ENCODE data around the gene QARS1. TPM values are rescaled to one million over a fixed set of nuclear protein-coding genes. Genes with fewer than 3 reads are reported as not detected.

Gene QARS1
- total and polyA plus RNA-seq, 2 of the 13 experiments (the other 11 are each of a cell fraction or from before 2014, with no cell fraction given), result 307 to 327 TPM

DNA sequence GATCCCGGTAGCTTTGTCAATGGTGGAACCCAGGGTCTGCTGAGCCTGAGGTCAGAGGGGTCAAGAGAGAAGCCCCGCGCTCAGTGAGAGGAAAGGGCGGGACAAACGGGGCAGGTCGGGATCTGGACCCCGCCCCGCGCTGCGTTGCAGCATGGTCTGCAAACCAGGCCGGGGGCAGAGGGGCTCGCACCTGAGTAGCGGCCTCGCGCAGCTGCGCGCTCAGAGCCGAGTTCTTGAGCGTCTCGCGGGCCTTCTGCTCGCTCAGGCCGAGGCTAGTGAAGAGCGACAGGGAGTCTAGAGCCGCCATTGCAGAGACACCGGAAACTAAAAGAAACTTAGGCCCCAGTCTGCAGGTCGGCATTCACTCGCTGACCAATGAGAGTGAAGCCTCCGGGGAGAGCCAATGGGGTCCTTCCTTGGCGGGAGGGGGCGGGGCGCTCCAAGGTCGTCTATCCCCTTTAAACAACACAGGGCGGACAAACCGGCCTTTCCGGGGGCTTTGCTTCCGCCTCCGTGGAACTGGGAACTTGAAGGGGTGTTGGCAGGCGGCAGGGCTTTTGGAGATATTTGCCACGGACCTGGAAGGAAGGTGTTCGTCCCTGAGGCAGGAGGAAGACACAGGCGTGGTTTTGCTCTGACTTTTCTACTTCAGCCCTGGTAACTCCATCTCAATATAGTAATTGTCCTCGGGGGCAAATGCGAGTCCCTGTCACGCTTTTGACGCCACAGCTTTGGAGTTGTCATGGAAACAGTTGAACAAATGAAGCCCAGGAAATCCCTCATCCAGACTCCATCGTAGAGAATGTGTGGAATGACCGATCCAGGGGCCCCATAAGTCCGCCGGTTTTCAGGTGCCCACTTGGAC is at the start of gene QARS1 (continued):
- TF ChIP-seq, protein P1, sequence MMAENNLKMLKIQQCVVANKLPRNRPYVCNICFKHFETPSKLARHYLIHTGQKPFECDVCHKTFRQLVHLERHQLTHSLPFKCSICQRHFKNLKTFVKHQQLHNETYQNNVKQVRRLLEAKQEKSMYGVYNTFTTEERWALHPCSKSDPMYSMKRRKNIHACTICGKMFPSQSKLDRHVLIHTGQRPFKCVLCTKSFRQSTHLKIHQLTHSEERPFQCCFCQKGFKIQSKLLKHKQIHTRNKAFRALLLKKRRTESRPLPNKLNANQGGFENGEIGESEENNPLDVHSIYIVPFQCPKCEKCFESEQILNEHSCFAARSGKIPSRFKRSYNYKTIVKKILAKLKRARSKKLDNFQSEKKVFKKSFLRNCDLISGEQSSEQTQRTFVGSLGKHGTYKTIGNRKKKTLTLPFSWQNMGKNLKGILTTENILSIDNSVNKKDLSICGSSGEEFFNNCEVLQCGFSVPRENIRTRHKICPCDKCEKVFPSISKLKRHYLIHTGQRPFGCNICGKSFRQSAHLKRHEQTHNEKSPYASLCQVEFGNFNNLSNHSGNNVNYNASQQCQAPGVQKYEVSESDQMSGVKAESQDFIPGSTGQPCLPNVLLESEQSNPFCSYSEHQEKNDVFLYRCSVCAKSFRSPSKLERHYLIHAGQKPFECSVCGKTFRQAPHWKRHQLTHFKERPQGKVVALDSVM (CRISPR knock-in tag; IDR thresholded peaks at IDR 0.05), result no peak
- TF ChIP-seq, protein P2, sequence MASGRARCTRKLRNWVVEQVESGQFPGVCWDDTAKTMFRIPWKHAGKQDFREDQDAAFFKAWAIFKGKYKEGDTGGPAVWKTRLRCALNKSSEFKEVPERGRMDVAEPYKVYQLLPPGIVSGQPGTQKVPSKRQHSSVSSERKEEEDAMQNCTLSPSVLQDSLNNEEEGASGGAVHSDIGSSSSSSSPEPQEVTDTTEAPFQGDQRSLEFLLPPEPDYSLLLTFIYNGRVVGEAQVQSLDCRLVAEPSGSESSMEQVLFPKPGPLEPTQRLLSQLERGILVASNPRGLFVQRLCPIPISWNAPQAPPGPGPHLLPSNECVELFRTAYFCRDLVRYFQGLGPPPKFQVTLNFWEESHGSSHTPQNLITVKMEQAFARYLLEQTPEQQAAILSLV (CRISPR knock-in tag; IDR thresholded peaks at IDR 0.05; ENCODE audit: borderline replicate concordance), result peak; percentile 38; the same call in 1 of the 2 replicates
- TF ChIP-seq, protein P3, sequence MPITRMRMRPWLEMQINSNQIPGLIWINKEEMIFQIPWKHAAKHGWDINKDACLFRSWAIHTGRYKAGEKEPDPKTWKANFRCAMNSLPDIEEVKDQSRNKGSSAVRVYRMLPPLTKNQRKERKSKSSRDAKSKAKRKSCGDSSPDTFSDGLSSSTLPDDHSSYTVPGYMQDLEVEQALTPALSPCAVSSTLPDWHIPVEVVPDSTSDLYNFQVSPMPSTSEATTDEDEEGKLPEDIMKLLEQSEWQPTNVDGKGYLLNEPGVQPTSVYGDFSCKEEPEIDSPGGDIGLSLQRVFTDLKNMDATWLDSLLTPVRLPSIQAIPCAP (CRISPR knock-in tag; IDR thresholded peaks at IDR 0.05; ENCODE audit: low read depth), result 0 out of 2 replicates have a peak, but pooled peaks have one; percentile 44
- peak; percentile 60; the same call in 1 of the 2 replicates for TF ChIP-seq DR1 (CRISPR knock-in tag; IDR thresholded peaks at IDR 0.05)
- TF ChIP-seq, protein P4, sequence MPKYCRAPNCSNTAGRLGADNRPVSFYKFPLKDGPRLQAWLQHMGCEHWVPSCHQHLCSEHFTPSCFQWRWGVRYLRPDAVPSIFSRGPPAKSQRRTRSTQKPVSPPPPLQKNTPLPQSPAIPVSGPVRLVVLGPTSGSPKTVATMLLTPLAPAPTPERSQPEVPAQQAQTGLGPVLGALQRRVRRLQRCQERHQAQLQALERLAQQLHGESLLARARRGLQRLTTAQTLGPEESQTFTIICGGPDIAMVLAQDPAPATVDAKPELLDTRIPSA (CRISPR knock-in tag; IDR thresholded peaks at IDR 0.05; ENCODE audit: borderline replicate concordance), result no peak
- TF ChIP-seq ZFP36L1 (CRISPR knock-in tag; IDR thresholded peaks at IDR 0.05), result no peak
- peak; percentile 95 for TF ChIP-seq SAP130 (CRISPR knock-in tag; IDR thresholded peaks at IDR 0.05; ENCODE audit: low read depth)
- TF ChIP-seq, protein P5, sequence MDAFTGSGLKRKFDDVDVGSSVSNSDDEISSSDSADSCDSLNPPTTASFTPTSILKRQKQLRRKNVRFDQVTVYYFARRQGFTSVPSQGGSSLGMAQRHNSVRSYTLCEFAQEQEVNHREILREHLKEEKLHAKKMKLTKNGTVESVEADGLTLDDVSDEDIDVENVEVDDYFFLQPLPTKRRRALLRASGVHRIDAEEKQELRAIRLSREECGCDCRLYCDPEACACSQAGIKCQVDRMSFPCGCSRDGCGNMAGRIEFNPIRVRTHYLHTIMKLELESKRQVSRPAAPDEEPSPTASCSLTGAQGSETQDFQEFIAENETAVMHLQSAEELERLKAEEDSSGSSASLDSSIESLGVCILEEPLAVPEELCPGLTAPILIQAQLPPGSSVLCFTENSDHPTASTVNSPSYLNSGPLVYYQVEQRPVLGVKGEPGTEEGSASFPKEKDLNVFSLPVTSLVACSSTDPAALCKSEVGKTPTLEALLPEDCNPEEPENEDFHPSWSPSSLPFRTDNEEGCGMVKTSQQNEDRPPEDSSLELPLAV (CRISPR knock-in tag; conservative IDR thresholded peaks at IDR 0.05; ENCODE audit: low read depth), result no peak
- 0 out of 2 replicates have a peak, but pooled peaks have one; percentile 50 for TF ChIP-seq FOXK2 (IDR thresholded peaks at IDR 0.05)
- TF ChIP-seq CREB1 (IDR thresholded peaks at IDR 0.05), result peak; percentile 10; the same call in 1 of the 2 replicates
- peak; percentile 76 for TF ChIP-seq CREB1 (CRISPR knock-in tag; IDR thresholded peaks at IDR 0.05)
- 0 out of 2 replicates have a peak, but pooled peaks have one; percentile 1 for TF ChIP-seq ZNF569 (CRISPR knock-in tag; IDR thresholded peaks at IDR 0.05; ENCODE audit: borderline replicate concordance)
- TF ChIP-seq, protein P6, sequence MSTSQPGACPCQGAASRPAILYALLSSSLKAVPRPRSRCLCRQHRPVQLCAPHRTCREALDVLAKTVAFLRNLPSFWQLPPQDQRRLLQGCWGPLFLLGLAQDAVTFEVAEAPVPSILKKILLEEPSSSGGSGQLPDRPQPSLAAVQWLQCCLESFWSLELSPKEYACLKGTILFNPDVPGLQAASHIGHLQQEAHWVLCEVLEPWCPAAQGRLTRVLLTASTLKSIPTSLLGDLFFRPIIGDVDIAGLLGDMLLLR (CRISPR knock-in tag; IDR thresholded peaks at IDR 0.05), result peak; percentile 62; the same call in 1 of the 2 replicates
